ENCODE measurements around the gene TUBB6. TPM values are rescaled to one million over a fixed set of nuclear protein-coding genes. Genes with fewer than 3 reads are reported as not detected.

Gene TUBB6
- total RNA-seq, 1 experiment from 2014 or later = 149 TPM

- peaks cover 8% of the 10 kb centered on the region; the same call in 1 of the 2 replicates for H3K4me1 ChIP-seq
- H3K36me3 Mint-ChIP-seq (ENCODE audit: insufficient read depth, unreplicated experiment) = no peaks in the 10 kb centered on the region
- no peaks in the 10 kb centered on the region for H3K9me3 Mint-ChIP-seq (ENCODE audit: unreplicated experiment)
- no peaks in the 10 kb centered on the region for H3K36me3 ChIP-seq (ENCODE audit: control insufficient read depth, insufficient read depth, low read length)
- H3K4me3 Mint-ChIP-seq (ENCODE audit: unreplicated experiment) = no peak overlapping the region
- no peaks in the 10 kb centered on the region; the same call in 1 of the 2 replicates for H3K27me3 ChIP-seq (replicated peaks; ENCODE audit: control insufficient read depth, insufficient read depth, low read length)
- intact Hi-C loops (cut with micrococcal nuclease; ENCODE audit: unreplicated experiment) = no loop called here
- peaks cover 15% of the 10 kb centered on the region for H3K4me1 Mint-ChIP-seq (ENCODE audit: low read depth, unreplicated experiment)
- no peak for TF ChIP-seq CTCF (IDR thresholded peaks at IDR 0.05; ENCODE audit: insufficient read depth in 1 of 2, low read depth in 1 of 2, low read length in 1 of 2, severe bottlenecking in 1 of 2, unreplicated experiment in 1 of 2)
- BruUV-seq (replicated peaks) = no TSS peak
- H3K9me3 ChIP-seq = no peaks in the 10 kb centered on the region
- no peaks in the 10 kb centered on the region for H3K27me3 Mint-ChIP-seq (ENCODE audit: insufficient read depth, unreplicated experiment)
- H3K27ac Mint-ChIP-seq (ENCODE audit: unreplicated experiment) = no peak overlapping the region
- DNase-seq = no peak
- ChIA-PET POLR2A (no interaction called here), CTCF (interaction anchor here (1.5 kb wide), 1 partner anchor 12 kb away, joined by 3 read pairs; no protein-coding TSS in a partner anchor)
- H3K4me3 ChIP-seq (ENCODE audit: low read depth, low read length) = no peak overlapping the region
Observed at GRCh38 chr18:12290086-12290485, 18.0 kb upstream of the TUBB6 start.

- ChIA-PET CTCF (interaction anchor here (1.5 kb wide), 1 partner anchor 13 kb away, joined by 3 read pairs; no protein-coding TSS in a partner anchor), POLR2A (no interaction called here)
- BruUV-seq (replicated peaks) = no TSS peak
- Histone ChIP-seq H3K4me1 (peaks cover 8% of the 10 kb centered on the region; the same call in 1 of the 2 replicates), H3K36me3 (ENCODE audit: control insufficient read depth, insufficient read depth, low read length) (no peaks in the 10 kb centered on the region), H3K27me3 (replicated peaks; ENCODE audit: control insufficient read depth, insufficient read depth, low read length) (no peaks in the 10 kb centered on the region; the same call in 1 of the 2 replicates), H3K9me3 (no peaks in the 10 kb centered on the region), H3K4me3 (ENCODE audit: low read depth, low read length) (no peak overlapping the region)
- TF ChIP-seq CTCF (IDR thresholded peaks at IDR 0.05; ENCODE audit: insufficient read depth in 1 of 2, low read depth in 1 of 2, low read length in 1 of 2, severe bottlenecking in 1 of 2, unreplicated experiment in 1 of 2) = no peak
- H3K4me1 Mint-ChIP-seq (ENCODE audit: low read depth, unreplicated experiment) = peaks cover 15% of the 10 kb centered on the region
- no peaks in the 10 kb centered on the region for H3K36me3 Mint-ChIP-seq (ENCODE audit: insufficient read depth, unreplicated experiment)
- intact Hi-C loops (cut with micrococcal nuclease; ENCODE audit: unreplicated experiment) = no loop called here
- H3K27me3 Mint-ChIP-seq (ENCODE audit: insufficient read depth, unreplicated experiment) = no peaks in the 10 kb centered on the region
- no peak for DNase-seq
- H3K27ac Mint-ChIP-seq (ENCODE audit: unreplicated experiment) = no peak overlapping the region
- no peak overlapping the region for H3K4me3 Mint-ChIP-seq (ENCODE audit: unreplicated experiment)
- no peaks in the 10 kb centered on the region for H3K9me3 Mint-ChIP-seq (ENCODE audit: unreplicated experiment)
Observed at GRCh38 chr18:12291161-12291560, 16.9 kb upstream of the TUBB6 start.

GRCh38 chr18:12291690-12292089 lies 16.4 kb upstream of the TUBB6 start:
- no peaks in the 10 kb centered on the region for H3K27me3 Mint-ChIP-seq (ENCODE audit: insufficient read depth, unreplicated experiment)
- CTCF ChIA-PET = interaction anchor here (1.5 kb wide), 1 partner anchor 13 kb away, joined by 3 read pairs; no protein-coding TSS in a partner anchor
- no peak overlapping the region for H3K27ac Mint-ChIP-seq (ENCODE audit: unreplicated experiment)
- no peaks in the 10 kb centered on the region for H3K9me3 Mint-ChIP-seq (ENCODE audit: unreplicated experiment)
- TF ChIP-seq CTCF (IDR thresholded peaks at IDR 0.05; ENCODE audit: insufficient read depth in 1 of 2, low read depth in 1 of 2, low read length in 1 of 2, severe bottlenecking in 1 of 2, unreplicated experiment in 1 of 2) = no peak
- H3K4me3 Mint-ChIP-seq (ENCODE audit: unreplicated experiment) = no peak overlapping the region
- no TSS peak for BruUV-seq (replicated peaks)
- H3K36me3 Mint-ChIP-seq (ENCODE audit: insufficient read depth, unreplicated experiment) = no peaks in the 10 kb centered on the region
- H3K36me3 ChIP-seq (ENCODE audit: control insufficient read depth, insufficient read depth, low read length) = no peaks in the 10 kb centered on the region
- no peaks in the 10 kb centered on the region for H3K9me3 ChIP-seq
- no peaks in the 10 kb centered on the region; the same call in 1 of the 2 replicates for H3K27me3 ChIP-seq (replicated peaks; ENCODE audit: control insufficient read depth, insufficient read depth, low read length)
- peaks cover 8% of the 10 kb centered on the region; the same call in 1 of the 2 replicates for H3K4me1 ChIP-seq
- H3K4me1 Mint-ChIP-seq (ENCODE audit: low read depth, unreplicated experiment) = peaks cover 15% of the 10 kb centered on the region
- DNase-seq = no peak
- POLR2A ChIA-PET = no interaction called here
- intact Hi-C loops (cut with micrococcal nuclease; ENCODE audit: unreplicated experiment) = no loop called here
- H3K4me3 ChIP-seq (ENCODE audit: low read depth, low read length) = no peak overlapping the region
